ENCODE data around the gene TNRC6C. TPM values are rescaled to one million over a fixed set of nuclear protein-coding genes. Genes with fewer than 3 reads are reported as not detected.

The TNRC6C gene
- total and polyA plus RNA-seq, 2 experiments from 2014 or later = 10.1 to 16.6 TPM

DNA sequence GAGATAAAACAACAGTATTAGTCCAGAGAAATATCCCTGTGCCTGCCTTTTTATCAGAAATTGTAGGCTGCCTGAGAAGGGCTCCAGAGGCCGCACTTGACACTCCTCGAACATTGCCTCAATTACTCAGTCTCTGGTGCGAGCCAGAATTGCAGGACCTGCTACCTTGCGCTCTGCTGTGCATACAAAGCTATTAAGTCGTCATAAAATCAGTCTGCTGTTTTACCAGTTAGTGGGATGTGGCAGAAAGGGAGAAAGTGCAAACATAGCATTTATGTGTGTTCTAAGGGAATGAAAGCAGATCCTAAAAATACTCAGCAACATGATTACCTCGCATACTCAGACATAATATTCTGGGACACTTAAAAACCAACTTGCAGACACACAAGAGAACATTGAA, 99.5 kb downstream of the TNRC6C start:
- no peaks in the 10 kb centered on the region for H3K79me2 ChIP-seq (replicated peaks; ENCODE audit: insufficient read depth)
- no peak overlapping the region for H2AFZ ChIP-seq
- no peaks in the 10 kb centered on the region for H3K9me2 ChIP-seq (ENCODE audit: insufficient read depth)
- no peak for DNase-seq (ENCODE audit: low spot score)
- no peak overlapping the region for H3K27ac ChIP-seq (ENCODE audit: low read depth)
- H3K4me2 ChIP-seq = no peak overlapping the region
- no peaks in the 10 kb centered on the region for H3K4me1 ChIP-seq (ENCODE audit: insufficient read depth)
- Mint-ChIP-seq H3K36me3 (ENCODE audit: low read depth) (peaks cover 19% of the 10 kb centered on the region), H3K4me1 (no peaks in the 10 kb centered on the region), H3K27me3 (ENCODE audit: insufficient read depth, low read depth, poor library complexity) (no peaks in the 10 kb centered on the region), H3K27ac (no peak overlapping the region), H3K4me3 (no peak overlapping the region), H3K9me3 (no peaks in the 10 kb centered on the region)
- no peaks in the 10 kb centered on the region for H3F3A ChIP-seq (replicated peaks; ENCODE audit: low read depth)
- TF ChIP-seq ZNF114 (CRISPR knock-in tag; IDR thresholded peaks at IDR 0.05) (no peak), JUNB (IDR thresholded peaks at IDR 0.05; ENCODE audit: unreplicated experiment) (no peak), EZH2 (IDR thresholded peaks at IDR 0.05; ENCODE audit: low read depth, unreplicated experiment) (no peak), STAT1 (IDR thresholded peaks at IDR 0.05; ENCODE audit: unreplicated experiment) (no peak), ETS1 (IDR thresholded peaks at IDR 0.05) (no peak), CREB1 (CRISPR knock-in tag; IDR thresholded peaks at IDR 0.05; ENCODE audit: low read depth) (no peak), POLR2AphosphoS5 (IDR thresholded peaks at IDR 0.05; ENCODE audit: low read depth) (no peak), CTCF (conservative IDR thresholded peaks at IDR 0.05; ENCODE audit: low read depth in 2 of 2) (no peak), EZH2phosphoT487 (IDR thresholded peaks at IDR 0.05; ENCODE audit: unreplicated experiment) (no peak), ZNF331 (CRISPR knock-in tag; IDR thresholded peaks at IDR 0.05; ENCODE audit: low read depth) (no peak), NANOG (IDR thresholded peaks at IDR 0.05; ENCODE audit: borderline replicate concordance) (no peak)
- TF ChIP-seq, protein P1, sequence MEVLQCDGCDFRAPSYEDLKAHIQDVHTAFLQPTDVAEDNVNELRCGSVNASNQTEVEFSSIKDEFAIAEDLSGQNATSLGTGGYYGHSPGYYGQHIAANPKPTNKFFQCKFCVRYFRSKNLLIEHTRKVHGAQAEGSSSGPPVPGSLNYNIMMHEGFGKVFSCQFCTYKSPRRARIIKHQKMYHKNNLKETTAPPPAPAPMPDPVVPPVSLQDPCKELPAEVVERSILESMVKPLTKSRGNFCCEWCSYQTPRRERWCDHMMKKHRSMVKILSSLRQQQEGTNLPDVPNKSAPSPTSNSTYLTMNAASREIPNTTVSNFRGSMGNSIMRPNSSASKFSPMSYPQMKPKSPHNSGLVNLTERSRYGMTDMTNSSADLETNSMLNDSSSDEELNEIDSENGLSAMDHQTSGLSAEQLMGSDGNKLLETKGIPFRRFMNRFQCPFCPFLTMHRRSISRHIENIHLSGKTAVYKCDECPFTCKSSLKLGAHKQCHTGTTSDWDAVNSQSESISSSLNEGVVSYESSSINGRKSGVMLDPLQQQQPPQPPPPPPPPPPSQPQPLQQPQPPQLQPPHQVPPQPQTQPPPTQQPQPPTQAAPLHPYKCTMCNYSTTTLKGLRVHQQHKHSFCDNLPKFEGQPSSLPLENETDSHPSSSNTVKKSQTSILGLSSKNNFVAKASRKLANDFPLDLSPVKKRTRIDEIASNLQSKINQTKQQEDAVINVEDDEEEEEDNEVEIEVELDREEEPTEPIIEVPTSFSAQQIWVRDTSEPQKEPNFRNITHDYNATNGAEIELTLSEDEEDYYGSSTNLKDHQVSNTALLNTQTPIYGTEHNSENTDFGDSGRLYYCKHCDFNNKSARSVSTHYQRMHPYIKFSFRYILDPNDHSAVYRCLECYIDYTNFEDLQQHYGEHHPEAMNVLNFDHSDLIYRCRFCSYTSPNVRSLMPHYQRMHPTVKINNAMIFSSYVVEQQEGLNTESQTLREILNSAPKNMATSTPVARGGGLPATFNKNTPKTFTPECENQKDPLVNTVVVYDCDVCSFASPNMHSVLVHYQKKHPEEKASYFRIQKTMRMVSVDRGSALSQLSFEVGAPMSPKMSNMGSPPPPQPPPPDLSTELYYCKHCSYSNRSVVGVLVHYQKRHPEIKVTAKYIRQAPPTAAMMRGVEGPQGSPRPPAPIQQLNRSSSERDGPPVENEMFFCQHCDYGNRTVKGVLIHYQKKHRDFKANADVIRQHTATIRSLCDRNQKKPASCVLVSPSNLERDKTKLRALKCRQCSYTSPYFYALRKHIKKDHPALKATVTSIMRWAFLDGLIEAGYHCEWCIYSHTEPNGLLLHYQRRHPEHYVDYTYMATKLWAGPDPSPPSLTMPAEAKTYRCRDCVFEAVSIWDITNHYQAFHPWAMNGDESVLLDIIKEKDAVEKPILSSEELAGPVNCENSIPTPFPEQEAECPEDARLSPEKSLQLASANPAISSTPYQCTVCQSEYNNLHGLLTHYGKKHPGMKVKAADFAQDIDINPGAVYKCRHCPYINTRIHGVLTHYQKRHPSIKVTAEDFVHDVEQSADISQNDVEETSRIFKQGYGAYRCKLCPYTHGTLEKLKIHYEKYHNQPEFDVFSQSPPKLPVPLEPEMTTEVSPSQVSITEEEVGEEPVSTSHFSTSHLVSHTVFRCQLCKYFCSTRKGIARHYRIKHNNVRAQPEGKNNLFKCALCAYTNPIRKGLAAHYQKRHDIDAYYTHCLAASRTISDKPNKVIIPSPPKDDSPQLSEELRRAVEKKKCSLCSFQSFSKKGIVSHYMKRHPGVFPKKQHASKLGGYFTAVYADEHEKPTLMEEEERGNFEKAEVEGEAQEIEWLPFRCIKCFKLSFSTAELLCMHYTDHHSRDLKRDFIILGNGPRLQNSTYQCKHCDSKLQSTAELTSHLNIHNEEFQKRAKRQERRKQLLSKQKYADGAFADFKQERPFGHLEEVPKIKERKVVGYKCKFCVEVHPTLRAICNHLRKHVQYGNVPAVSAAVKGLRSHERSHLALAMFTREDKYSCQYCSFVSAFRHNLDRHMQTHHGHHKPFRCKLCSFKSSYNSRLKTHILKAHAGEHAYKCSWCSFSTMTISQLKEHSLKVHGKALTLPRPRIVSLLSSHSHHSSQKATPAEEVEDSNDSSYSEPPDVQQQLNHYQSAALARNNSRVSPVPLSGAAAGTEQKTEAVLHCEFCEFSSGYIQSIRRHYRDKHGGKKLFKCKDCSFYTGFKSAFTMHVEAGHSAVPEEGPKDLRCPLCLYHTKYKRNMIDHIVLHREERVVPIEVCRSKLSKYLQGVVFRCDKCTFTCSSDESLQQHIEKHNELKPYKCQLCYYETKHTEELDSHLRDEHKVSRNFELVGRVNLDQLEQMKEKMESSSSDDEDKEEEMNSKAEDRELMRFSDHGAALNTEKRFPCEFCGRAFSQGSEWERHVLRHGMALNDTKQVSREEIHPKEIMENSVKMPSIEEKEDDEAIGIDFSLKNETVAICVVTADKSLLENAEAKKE (CRISPR knock-in tag; IDR thresholded peaks at IDR 0.05) = no peak
- TF ChIP-seq, protein P2, sequence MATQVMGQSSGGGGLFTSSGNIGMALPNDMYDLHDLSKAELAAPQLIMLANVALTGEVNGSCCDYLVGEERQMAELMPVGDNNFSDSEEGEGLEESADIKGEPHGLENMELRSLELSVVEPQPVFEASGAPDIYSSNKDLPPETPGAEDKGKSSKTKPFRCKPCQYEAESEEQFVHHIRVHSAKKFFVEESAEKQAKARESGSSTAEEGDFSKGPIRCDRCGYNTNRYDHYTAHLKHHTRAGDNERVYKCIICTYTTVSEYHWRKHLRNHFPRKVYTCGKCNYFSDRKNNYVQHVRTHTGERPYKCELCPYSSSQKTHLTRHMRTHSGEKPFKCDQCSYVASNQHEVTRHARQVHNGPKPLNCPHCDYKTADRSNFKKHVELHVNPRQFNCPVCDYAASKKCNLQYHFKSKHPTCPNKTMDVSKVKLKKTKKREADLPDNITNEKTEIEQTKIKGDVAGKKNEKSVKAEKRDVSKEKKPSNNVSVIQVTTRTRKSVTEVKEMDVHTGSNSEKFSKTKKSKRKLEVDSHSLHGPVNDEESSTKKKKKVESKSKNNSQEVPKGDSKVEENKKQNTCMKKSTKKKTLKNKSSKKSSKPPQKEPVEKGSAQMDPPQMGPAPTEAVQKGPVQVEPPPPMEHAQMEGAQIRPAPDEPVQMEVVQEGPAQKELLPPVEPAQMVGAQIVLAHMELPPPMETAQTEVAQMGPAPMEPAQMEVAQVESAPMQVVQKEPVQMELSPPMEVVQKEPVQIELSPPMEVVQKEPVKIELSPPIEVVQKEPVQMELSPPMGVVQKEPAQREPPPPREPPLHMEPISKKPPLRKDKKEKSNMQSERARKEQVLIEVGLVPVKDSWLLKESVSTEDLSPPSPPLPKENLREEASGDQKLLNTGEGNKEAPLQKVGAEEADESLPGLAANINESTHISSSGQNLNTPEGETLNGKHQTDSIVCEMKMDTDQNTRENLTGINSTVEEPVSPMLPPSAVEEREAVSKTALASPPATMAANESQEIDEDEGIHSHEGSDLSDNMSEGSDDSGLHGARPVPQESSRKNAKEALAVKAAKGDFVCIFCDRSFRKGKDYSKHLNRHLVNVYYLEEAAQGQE (IDR thresholded peaks at IDR 0.05; ENCODE audit: unreplicated experiment) = no peak
- peaks cover 8% of the 10 kb centered on the region; the same call in 1 of the 2 replicates for H4K20me1 ChIP-seq (replicated peaks; ENCODE audit: insufficient read depth)
- no peak overlapping the region for H3K4me3 ChIP-seq
- H3K36me3 ChIP-seq (ENCODE audit: insufficient read depth) = no peaks in the 10 kb centered on the region
- ATAC-seq = no peak
- no peaks in the 10 kb centered on the region for H3K27me3 ChIP-seq (ENCODE audit: insufficient read depth)

All from GM23338 (cell line).